NCI-H1048 (cell line): ENCODE results near the gene PPARGC1A.

Experiments used
- DNase-seq: peaks from one replicate; lab custom pipeline; 2025; lab: John Stamatoyannopoulos, UW

PPARGC1A gene

DNA sequence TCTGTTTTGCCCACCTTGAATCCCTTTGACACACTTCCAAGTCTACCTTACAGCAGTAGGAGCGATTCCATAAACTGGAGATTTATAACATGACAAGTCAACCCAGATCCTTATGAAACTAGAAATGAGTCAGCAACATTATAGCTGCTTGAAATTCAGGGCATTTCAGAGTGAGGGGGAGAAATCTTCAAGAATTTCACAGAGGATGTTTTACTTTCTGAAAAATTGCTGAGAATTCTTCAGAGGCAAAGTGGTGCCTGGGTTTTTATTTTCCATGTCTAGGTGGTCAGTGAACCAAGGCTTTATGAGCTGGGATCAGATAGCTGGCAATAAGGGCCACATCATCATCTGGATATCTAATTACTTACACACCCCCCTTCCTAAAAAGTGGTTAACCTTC is 119.8 kb downstream of the PPARGC1A start:
- no peak for DNase-seq

DNA sequence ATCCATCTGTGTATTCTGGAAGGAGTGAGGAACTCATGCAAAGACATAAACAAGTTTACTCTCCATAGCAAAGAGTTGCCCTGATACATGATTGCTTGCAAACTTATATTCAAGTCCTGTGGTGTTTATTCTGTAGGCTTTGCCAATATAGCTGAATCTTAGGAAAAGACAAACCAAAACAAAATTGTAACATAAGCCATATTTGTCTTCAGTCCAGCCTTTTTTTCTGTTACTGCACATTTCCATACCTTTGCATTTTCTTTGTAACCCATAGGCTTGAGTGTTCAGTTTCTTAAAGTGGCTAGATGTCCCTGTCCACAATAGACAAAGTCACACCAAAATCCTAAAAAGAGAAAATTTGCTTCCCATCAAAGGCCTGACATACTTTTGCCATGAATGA is 120.4 kb downstream of the PPARGC1A start:
- no peak for DNase-seq

- no peak for DNase-seq
Observed at GRCh38 chr4:23768541-23768940, 121.3 kb downstream of the PPARGC1A start.

DNA sequence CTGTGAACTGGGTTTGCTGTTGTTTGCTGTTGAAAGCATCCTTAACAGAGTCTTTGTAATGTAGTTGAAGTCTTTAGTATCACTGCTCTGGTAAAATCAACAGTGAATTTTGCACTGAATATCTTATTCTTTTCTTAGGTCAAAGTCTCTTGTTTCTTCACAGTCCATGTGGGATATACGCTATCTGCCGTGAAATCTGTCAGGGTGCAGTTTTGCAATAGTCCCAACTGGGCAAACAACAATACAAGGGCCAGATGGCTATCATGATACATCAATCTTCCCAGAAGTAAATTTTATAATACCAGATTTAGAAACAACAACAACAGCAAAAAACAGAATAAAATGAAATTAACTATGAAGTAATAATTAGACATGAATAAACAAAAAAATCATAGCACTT is 123.5 kb downstream of the PPARGC1A start:
- DNase-seq, result no peak

DNA sequence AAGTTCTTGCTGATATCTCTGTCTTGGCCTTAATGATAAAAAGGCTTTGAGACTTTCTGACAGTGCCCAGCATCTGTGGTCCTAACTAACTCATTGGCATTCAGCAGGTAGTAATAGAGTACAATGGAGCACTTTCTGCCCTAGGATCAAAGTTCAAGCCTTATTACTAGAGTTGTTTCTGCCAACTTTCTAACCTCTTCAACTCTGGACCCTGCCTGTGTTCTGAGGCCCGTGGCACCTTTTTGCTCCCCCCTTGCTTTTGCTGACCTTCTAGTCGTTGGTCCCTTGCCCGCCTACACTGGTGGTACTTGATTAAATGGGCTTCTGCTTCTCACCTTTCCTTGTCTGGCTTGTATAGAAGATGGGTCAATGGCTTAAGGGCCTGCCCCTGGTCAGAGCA is 126.3 kb downstream of the PPARGC1A start:
- DNase-seq, result no peak

DNA sequence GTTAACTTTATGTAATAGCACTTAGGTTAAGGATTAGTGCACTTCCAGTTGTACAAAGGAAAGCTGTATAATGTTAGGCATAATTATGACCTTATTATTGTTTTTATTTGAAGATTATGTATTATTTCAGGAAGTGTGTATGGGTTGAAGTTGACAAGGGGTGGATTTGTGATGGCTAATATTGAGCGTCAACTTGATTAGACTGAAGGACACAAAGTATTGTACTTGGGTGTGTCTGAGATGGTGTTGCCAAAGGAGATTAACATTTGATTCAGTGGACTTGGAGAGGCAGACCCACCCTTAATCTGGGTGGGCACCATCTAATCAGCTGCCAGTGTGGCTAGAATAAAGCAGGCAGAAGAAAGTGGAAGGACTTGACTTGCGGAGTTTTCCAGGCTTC is 127.3 kb downstream of the PPARGC1A start:
- no peak for DNase-seq

DNA sequence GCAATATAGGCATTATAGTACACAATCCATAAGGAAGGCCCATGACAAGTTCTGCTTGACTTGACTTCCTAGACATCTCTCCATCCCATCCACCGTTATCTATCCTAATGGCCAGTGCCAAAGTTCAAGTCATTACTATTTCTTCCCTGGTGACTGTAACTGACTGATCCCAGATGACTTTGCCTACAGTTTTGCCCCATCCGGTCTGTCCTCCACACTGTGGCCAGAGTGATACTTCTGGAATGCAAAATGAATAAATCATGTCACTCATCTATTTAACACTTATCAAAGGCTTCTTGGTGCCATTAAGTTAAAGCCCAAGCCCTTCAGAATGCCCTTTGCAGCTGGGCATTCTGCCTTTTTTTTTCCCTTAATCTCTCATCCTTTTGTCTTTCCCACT is 130.8 kb downstream of the PPARGC1A start:
- no peak for DNase-seq

DNA sequence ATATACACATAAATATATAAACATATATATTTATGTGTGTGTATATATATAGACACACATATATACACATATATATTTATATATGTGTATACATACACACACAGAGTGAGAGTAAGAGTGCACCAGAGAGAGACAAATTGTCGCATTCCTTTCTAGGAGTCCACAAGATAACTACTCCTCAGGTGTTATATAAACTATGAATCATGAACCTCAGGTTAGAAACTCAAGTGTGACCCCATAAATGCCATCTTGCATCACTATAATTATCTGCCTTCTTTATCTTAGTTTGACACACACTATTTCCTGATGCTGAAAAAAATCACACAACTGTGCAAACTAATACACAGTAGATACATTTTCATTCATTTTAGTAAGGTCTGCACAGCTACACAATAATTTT is 135.2 kb downstream of the PPARGC1A start:
- no peak for DNase-seq

DNA sequence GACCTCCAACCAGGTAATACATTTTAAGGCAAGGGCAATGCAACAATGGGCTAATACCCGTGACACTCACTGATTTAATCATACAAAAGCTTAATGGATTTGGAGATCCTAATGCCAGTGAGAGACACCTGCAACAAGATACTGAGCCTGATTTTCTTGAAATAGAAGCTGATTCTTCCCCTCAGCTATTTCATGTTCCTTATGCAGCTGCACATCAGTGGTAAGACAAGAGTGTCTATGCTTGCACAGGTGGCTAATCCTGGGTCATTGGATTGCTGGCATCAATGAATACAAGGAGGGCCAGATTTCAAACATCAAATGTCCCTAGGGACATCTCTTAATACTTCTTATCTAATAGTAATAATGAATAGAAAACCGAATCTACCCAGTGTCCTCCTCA is 139.7 kb downstream of the PPARGC1A start:
- no peak for DNase-seq

GRCh38 chr4:23747281-23747735 is 142.5 kb downstream of the PPARGC1A start:
- DNase-seq, result no peak

DNA sequence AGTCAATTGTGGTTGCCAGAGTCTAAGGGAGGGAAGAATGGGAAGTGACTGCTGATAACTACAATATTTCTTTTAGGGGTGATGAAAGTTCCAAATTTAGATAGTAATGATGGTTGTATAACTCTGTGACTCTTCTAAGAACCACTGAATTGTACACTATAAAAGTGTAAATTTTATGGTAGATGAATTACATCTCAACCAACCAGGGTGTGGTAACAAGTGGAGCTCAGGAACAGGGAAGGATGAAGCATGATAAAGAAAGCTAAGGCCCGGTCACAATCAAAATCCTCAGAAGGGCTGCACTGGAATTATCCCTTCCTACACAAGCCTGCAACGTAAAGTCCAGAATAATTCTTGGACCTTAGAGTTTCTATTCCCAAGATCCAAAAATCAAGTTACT is 143.2 kb downstream of the PPARGC1A start:
- no peak for DNase-seq

DNA sequence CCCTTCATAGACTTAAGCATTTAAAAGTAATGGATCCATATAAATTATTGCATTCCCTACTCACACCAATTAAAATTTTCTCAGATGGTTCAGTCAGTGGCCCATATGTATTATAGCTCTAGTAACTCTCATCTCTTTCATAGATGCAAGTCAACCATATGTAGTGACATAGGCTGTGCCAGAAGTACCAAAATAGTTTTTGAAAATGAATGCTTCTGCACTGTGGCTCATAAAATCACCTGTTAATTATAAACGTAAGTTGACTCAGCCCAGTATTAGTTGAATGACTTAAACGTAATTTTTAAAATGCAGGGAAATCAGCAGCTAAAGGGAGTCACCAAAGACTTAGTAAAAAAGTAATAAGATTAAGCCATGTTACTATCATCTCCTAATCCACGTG is 143.8 kb downstream of the PPARGC1A start:
- DNase-seq, result no peak

DNA sequence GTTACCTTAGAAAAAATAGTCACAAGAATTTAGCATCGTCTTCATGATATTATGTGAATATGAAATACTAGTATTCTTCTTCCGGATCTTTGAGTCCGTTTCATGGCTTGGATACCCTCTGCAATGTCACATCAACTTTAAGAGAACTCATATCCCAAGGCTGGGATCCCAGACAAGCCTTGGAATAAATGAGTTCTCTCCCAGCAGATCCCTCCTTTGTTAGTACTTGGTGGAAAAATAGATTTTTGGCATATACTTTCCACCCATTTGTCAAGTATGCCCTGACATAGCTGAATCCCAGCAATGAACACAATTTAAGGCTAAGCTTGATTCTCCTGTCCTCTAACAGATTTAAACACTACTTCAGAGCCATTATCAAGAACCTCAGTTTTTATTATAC is 144.5 kb downstream of the PPARGC1A start:
- DNase-seq, result no peak
